H1 (cell line): ENCODE data around the gene PRSS22. TPM values are rescaled to one million over a fixed set of nuclear protein-coding genes. Genes with fewer than 3 reads are reported as not detected.

Source experiments
- CTCF ChIA-PET: fragments of 300-600 bp; sonication (Branson Sonifier 250); formaldehyde crosslinking; loops from one replicate; lab custom pipeline; 2021; ENCODE audit not compliant: partially characterized antibody; lab: Charles Lee
- POLR2A ChIA-PET: fragments of 300-600 bp; sonication (Branson Sonifier 250); formaldehyde crosslinking; loops from one replicate; lab custom pipeline; 2021; ENCODE audit warnings: inconsistent platforms; ENCODE audit not compliant: partially characterized antibody; lab: Charles Lee
- DNase-seq, 2 experiments: peaks; one replicate each; pipeline versions ENCODE4 v3.0.0 to v3.0.0-alpha.2; 2010 to 2022; ENCODE audit warnings: low spot score in 2 of 2, low read depth in 1 of 2, mixed read lengths in 1 of 2
- FAIRE-seq: peaks from 2 replicates; lab custom pipeline; 2011; peaks lifted over from hg19 to GRCh38; lab: Jason Lieb, UNC
- H2AFZ ChIP-seq: 2 replicates; pipeline ENCODE4 v1.8.1; 2012; ENCODE audit warnings: low read length, inconsistent platforms
- H2AK5ac ChIP-seq: 2 replicates; pipeline ENCODE4 v1.6.1; 2013; ENCODE audit warnings: low read depth, low read length
- H2BK120ac ChIP-seq: replicated peaks from 2 replicates; pipeline ENCODE3; 2013; ENCODE audit warnings: low read depth, low read length, inconsistent platforms
- H2BK12ac ChIP-seq: 2 replicates; pipeline ENCODE4 v1.6.1; 2013; ENCODE audit warnings: low read depth, low read length
- H2BK15ac ChIP-seq: 2 replicates; pipeline ENCODE4 v1.6.1; 2013; ENCODE audit warnings: low read length
- H2BK20ac ChIP-seq: 2 replicates; pipeline ENCODE4 v1.6.1; 2013; ENCODE audit warnings: low read length
- H2BK5ac ChIP-seq: 2 replicates; pipeline ENCODE4 v1.6.1; 2013; ENCODE audit warnings: low read depth, low read length
- H3K14ac ChIP-seq: 2 replicates; pipeline ENCODE4 v1.6.1; 2013; ENCODE audit warnings: inconsistent platforms; ENCODE audit not compliant: insufficient read length
- H3K18ac ChIP-seq: 2 replicates; pipeline ENCODE4 v1.6.1; 2013; ENCODE audit warnings: low read length; ENCODE audit errors: extremely low read depth
- H3K23ac ChIP-seq: 2 replicates; pipeline ENCODE4 v1.6.1; 2013; ENCODE audit warnings: inconsistent platforms; ENCODE audit not compliant: insufficient read length
- H3K23me2 ChIP-seq: 2 replicates; pipeline ENCODE4 v1.6.1; 2013; ENCODE audit warnings: low read depth, low read length
- H3K27ac ChIP-seq: 2 replicates; pipeline ENCODE4 v1.6.1; 2011; ENCODE audit warnings: low read depth, low read length, inconsistent platforms
- H3K27me3 ChIP-seq, 4 experiments: replicated peaks in 1 of 4; 1 replicate in 1 of 4; 2 replicates in 3 of 4; pipeline versions ENCODE4 v1.6.1 to v1.8.1; 2011 to 2013; ENCODE audit warnings: low read length in 3 of 4, mild to moderate bottlenecking in 3 of 4, inconsistent platforms in 2 of 4, mixed read lengths in 2 of 4, moderate library complexity in 1 of 4; ENCODE audit not compliant: control insufficient read depth in 3 of 4, insufficient read depth in 3 of 4; ENCODE audit errors: extremely low read depth in 1 of 4
- H3K36me3 ChIP-seq, 4 experiments: 2 replicates each; pipeline versions ENCODE4 v1.6.1 to v1.8.1; 2011 to 2013; ENCODE audit warnings: mild to moderate bottlenecking in 4 of 4, low read length in 3 of 4, moderate library complexity in 2 of 4, control low read depth in 1 of 4, inconsistent platforms in 1 of 4; ENCODE audit not compliant: insufficient read depth in 4 of 4, control insufficient read depth in 2 of 4
- H3K4ac ChIP-seq: replicated peaks from 2 replicates; pipeline ENCODE3; 2013; ENCODE audit warnings: low read length, low read depth, mixed read lengths, inconsistent platforms; ENCODE audit not compliant: insufficient read length
- H3K4me1 ChIP-seq, 4 experiments: replicated peaks in 1 of 4; 1 replicate in 1 of 4; 2 replicates in 3 of 4; pipeline versions ENCODE4 v1.6.1 to v1.8.1; 2011 to 2013; ENCODE audit warnings: low read length in 3 of 4, inconsistent platforms in 2 of 4, mixed read lengths in 1 of 4; ENCODE audit not compliant: insufficient read depth in 4 of 4, control insufficient read depth in 3 of 4
- H3K4me2 ChIP-seq, 2 experiments: 2 replicates each; pipeline versions ENCODE4 v1.6.1 to v1.8.1; 2011 to 2013; ENCODE audit warnings: low read depth in 2 of 2, low read length in 2 of 2, control low read depth in 1 of 2, inconsistent platforms in 1 of 2, mild to moderate bottlenecking in 1 of 2; ENCODE audit not compliant: insufficient read depth in 1 of 2
- H3K4me3 ChIP-seq, 4 experiments: fragments of 200-600, 300-600 bp in 1 of 4; sonication (generic), shearing (Covaris generic), sonication (Bioruptor Twin) in 1 of 4; 2 replicates each; pipeline versions ENCODE4 v1.5.1 to v1.8.1; 2011 to 2016; ENCODE audit warnings: low read length in 4 of 4, low read depth in 3 of 4, control low read depth in 2 of 4, inconsistent platforms in 2 of 4, mild to moderate bottlenecking in 2 of 4, mixed read lengths in 1 of 4, moderate library complexity in 1 of 4; ENCODE audit not compliant: insufficient read depth in 2 of 4; ENCODE audit errors: extremely low read depth in 1 of 4
- H3K56ac ChIP-seq: replicated peaks from 2 replicates; pipeline ENCODE3; 2013; ENCODE audit warnings: low read depth, mild to moderate bottlenecking, mixed read lengths, low read length, inconsistent platforms; ENCODE audit not compliant: insufficient read length
- H3K79me1 ChIP-seq: 2 replicates; pipeline ENCODE4 v1.6.1; 2013; ENCODE audit warnings: low read depth, low read length, control low read depth
- H3K79me2 ChIP-seq, 2 experiments: 2 replicates each; pipeline versions ENCODE4 v1.6.1 to v1.8.1; 2012 to 2013; ENCODE audit warnings: low read length in 2 of 2, mild to moderate bottlenecking in 2 of 2, inconsistent platforms in 1 of 2; ENCODE audit not compliant: insufficient read depth in 2 of 2, control insufficient read depth in 1 of 2
- H3K9ac ChIP-seq, 4 experiments: replicated peaks in 1 of 4; 1 replicate in 1 of 4; 2 replicates in 3 of 4; pipeline versions ENCODE4 v1.6.1 to v1.8.1; 2011 to 2013; ENCODE audit warnings: low read depth in 3 of 4, low read length in 3 of 4, control low read depth in 2 of 4, mild to moderate bottlenecking in 2 of 4, moderate library complexity in 2 of 4, inconsistent platforms in 1 of 4; ENCODE audit errors: extremely low read depth in 1 of 4
- H3K9me3 ChIP-seq, 2 experiments: 2 replicates each; pipeline versions ENCODE4 v1.6.1 to v1.8.1; 2012 to 2013; ENCODE audit warnings: mild to moderate bottlenecking in 2 of 2, moderate library complexity in 2 of 2, control low read depth in 1 of 2, inconsistent platforms in 1 of 2, low read depth in 1 of 2, low read length in 1 of 2, mixed read lengths in 1 of 2; ENCODE audit not compliant: insufficient read depth in 2 of 2
- H4K20me1 ChIP-seq, 2 experiments: replicated peaks in 1 of 2; 2 replicates each; pipeline versions ENCODE3 to v1.8.1; 2011 to 2013; ENCODE audit warnings: inconsistent platforms in 2 of 2, low read length in 2 of 2, mild to moderate bottlenecking in 1 of 2; ENCODE audit not compliant: insufficient read depth in 2 of 2, control insufficient read depth in 1 of 2
- H4K5ac ChIP-seq: 2 replicates; pipeline ENCODE4 v1.6.1; 2013; ENCODE audit warnings: low read length, low read depth, mixed read lengths, inconsistent platforms; ENCODE audit not compliant: insufficient read length
- H4K8ac ChIP-seq: 2 replicates; pipeline ENCODE4 v1.8.0; 2013; ENCODE audit warnings: mild to moderate bottlenecking, moderate library complexity, low read length, inconsistent platforms; ENCODE audit not compliant: insufficient read depth; ENCODE audit errors: extremely low read depth
- H4K91ac ChIP-seq: replicated peaks from 2 replicates; pipeline ENCODE3; 2013; ENCODE audit warnings: low read length, mixed read lengths, inconsistent platforms; ENCODE audit not compliant: insufficient read length
- BCL11A ChIP-seq, 2 experiments: IDR thresholded peaks; one replicate each; pipeline ENCODE4 v1.6.1; 2011; ENCODE audit warnings: low read depth in 2 of 2, low read length in 2 of 2, mild to moderate bottlenecking in 2 of 2
- EP300 ChIP-seq, 2 experiments: IDR thresholded peaks; 1 replicate in 1 of 2; 2 replicates in 1 of 2; pipeline ENCODE4 v1.6.1; 2011 to 2012; ENCODE audit warnings: low read depth in 2 of 2, low read length in 2 of 2, mild to moderate bottlenecking in 2 of 2, borderline replicate concordance in 1 of 2, inconsistent platforms in 1 of 2, moderate library complexity in 1 of 2
- HDAC6 ChIP-seq: IDR thresholded peaks from one replicate; pipeline ENCODE4 v1.7.1; 2012; ENCODE audit warnings: low read depth, mild to moderate bottlenecking, inconsistent platforms, low read length, moderate library complexity
- JUN ChIP-seq: IDR thresholded peaks from 2 replicates; pipeline ENCODE4 v1.6.1; 2011; ENCODE audit warnings: low read depth, mild to moderate bottlenecking, improper control_type of control experiment, low read length
- KDM5A ChIP-seq: fragments of 200-600 bp; IDR thresholded peaks from 2 replicates; pipeline ENCODE4 v1.7.1; 2012; ENCODE audit warnings: mild to moderate bottlenecking, low read length, inconsistent platforms, mixed read lengths
- MAFK ChIP-seq: IDR thresholded peaks from 2 replicates; pipeline ENCODE4 v1.6.1; 2012; ENCODE audit warnings: low read depth, mild to moderate bottlenecking, improper control_type of control experiment, low read length
- RNF2 ChIP-seq: fragments of 200-900, 300-1000 bp; sonication (generic); IDR thresholded peaks from 2 replicates; pipeline ENCODE4 v1.7.1; 2016; ENCODE audit warnings: borderline replicate concordance, low read depth, mild to moderate bottlenecking, antibody characterized with exemption, low read length; ENCODE audit not compliant: poor library complexity, severe bottlenecking; ENCODE audit errors: missing control alignments
- SAP30 ChIP-seq: fragments of 300-600 bp; sonication (generic); IDR thresholded peaks from 2 replicates; pipeline ENCODE4 v1.7.1; 2012; ENCODE audit warnings: low read length, moderate library complexity, mild to moderate bottlenecking, inconsistent platforms; ENCODE audit not compliant: insufficient read depth, insufficient replicate concordance
- SIRT6 ChIP-seq: IDR thresholded peaks from one replicate; pipeline ENCODE4 v1.7.1; 2012; ENCODE audit warnings: low read length, inconsistent platforms
- SP4 ChIP-seq: IDR thresholded peaks from 2 replicates; pipeline ENCODE4 v1.6.1; 2012; ENCODE audit warnings: low read length, inconsistent platforms
- TEAD4 ChIP-seq: IDR thresholded peaks from 2 replicates; pipeline ENCODE4 v1.6.1; 2012; ENCODE audit warnings: low read depth, low read length, inconsistent platforms, mixed read lengths
- whole genome bisulfite sequencing, 2 experiments: shearing (Covaris generic) in 1 of 2; methylation state at CpG; one replicate each; pipeline versions ENCODE4 v1.1.6 to v1.1.7; 2013 to 2015; ENCODE audit warnings: low lambda C conversion rate in 2 of 2, mixed read lengths in 2 of 2, inconsistent platforms in 1 of 2, low coverage in 1 of 2, missing lambda C conversion rate in 1 of 2; ENCODE audit not compliant: insufficient replicate concordance in 2 of 2, insufficient coverage in 1 of 2, insufficient read length in 1 of 2; ENCODE audit errors: extremely low coverage in 1 of 2, missing lambda C conversion rate in 1 of 2; 5-methylcytosine and 5-hydroxymethylcytosine counted together
- polyA plus RNA-seq, 7 experiments: library from polyadenylated mRNA; depleted of rRNA in 3 of 7; stranded (reverse) in 5 of 7; unstranded in 2 of 7; fragments of >200 nt in 5 of 7; fragments of 200-250 nt in 2 of 7; gene quantifications; 1 replicate in 5 of 7; 2 replicates in 1 of 7; 4 replicates in 1 of 7; pipeline versions ENCODE4 v1.2.1 to v1.2.3, GENCODE V29; 2011 to 2013; ENCODE audit warnings: missing spikeins in 2 of 7, mixed read lengths in 2 of 7
- total RNA-seq: library from RNA; stranded (reverse); fragmentation: NEBNext Ultra II Directional; extraction: Animal tissue kit (Norgen Biotek cat#: 25700); gene quantifications from 2 replicates; pipeline ENCODE4 v1.2.1, GENCODE V29; 2021

PRSS22 gene
- total and polyA plus RNA-seq, 2 of the 8 experiments (the other 6 are each of a cell fraction or from before 2014, with no cell fraction given): 4.0 to 4.4 TPM

GRCh38 chr16:2817340-2818271 is 40.4 kb downstream of the PRSS22 start:
- H4K5ac ChIP-seq: no peak overlapping the region
- peak overlapping the region; percentile 23; the same call in 1 of the 2 replicates for H2BK12ac ChIP-seq
- no peak overlapping the region for H3K56ac ChIP-seq
- WGBS, 2 experiments: 91% methylated on average over 27 of the region's 68 CpGs; no CpG with 5 or more reads in 1 of the 2 experiments
- peaks cover 0 to 4% (median 0%) of the 10 kb centered on the region in 4 experiments; a peak in 1 of 7 replicates for H3K4me1 ChIP-seq
- H3K79me1 ChIP-seq: no peaks in the 10 kb centered on the region
- no peak overlapping the region for H3K23ac ChIP-seq
- no peak overlapping the region for H3K27ac ChIP-seq
- no peak overlapping the region for H3K14ac ChIP-seq
- DNase-seq: no peak
- H3K4me3 ChIP-seq: no peak overlapping the region
- H2BK120ac ChIP-seq: no peak overlapping the region
- POLR2A ChIA-PET: interaction anchor here (1.1 to 1.2 kb wide), 2 partner anchors 40 to 44 kb away, joined by 4 to 5 read pairs; no protein-coding TSS in a partner anchor
- H2BK5ac ChIP-seq: no peak overlapping the region
- H3K23me2 ChIP-seq: no peaks in the 10 kb centered on the region
- H3K9ac ChIP-seq: no peak overlapping the region
- no peaks in the 10 kb centered on the region for H4K20me1 ChIP-seq
- CTCF ChIA-PET: interaction anchor here (0.7 to 2.0 kb wide), 5 partner anchors 10 to 145 kb away, joined by 3 to 9 read pairs (median 4); no protein-coding TSS in a partner anchor
- peak overlapping the region; percentile 3; the same call in 1 of the 2 replicates for H4K8ac ChIP-seq
- H3K27me3 ChIP-seq: no peaks in the 10 kb centered on the region
- no peak overlapping the region for H3K4me2 ChIP-seq
- 0 out of 2 replicates have a peak overlapping the region, but pooled peaks have one; percentile 62 for H2AFZ ChIP-seq
- 0 out of 2 replicates have a peak overlapping the region, but pooled peaks have one; percentile 19 for H2AK5ac ChIP-seq
- H2BK15ac ChIP-seq: no peak overlapping the region; the same call in 1 of the 2 replicates
- H3K79me2 ChIP-seq: no peaks in the 10 kb centered on the region
- peak overlapping the region; percentile 65 for H4K91ac ChIP-seq
- no peak for FAIRE-seq
- H3K4ac ChIP-seq: no peak overlapping the region
- no peaks in the 10 kb centered on the region for H3K9me3 ChIP-seq
- no peak overlapping the region for H2BK20ac ChIP-seq
- H3K18ac ChIP-seq: no peak overlapping the region; the same call in 1 of the 2 replicates
- H3K36me3 ChIP-seq: no peaks in the 10 kb centered on the region
- TF ChIP-seq HDAC6: no peak
- TF ChIP-seq EP300 (IDR thresholded peaks at IDR 0.05; ENCODE audit: borderline replicate concordance in 1 of 2, low read depth in 2 of 2, low read length in 2 of 2): no peak
- TF ChIP-seq RNF2: no peak
- TF ChIP-seq TEAD4: no peak
- TF ChIP-seq JUN: no peak
- no peak for TF ChIP-seq BCL11A (IDR thresholded peaks at IDR 0.05; ENCODE audit: low read depth in 2 of 2, low read length in 2 of 2)
- no peak for TF ChIP-seq SIRT6
- no peak for TF ChIP-seq MAFK
- no peak for TF ChIP-seq KDM5A
- no peak for TF ChIP-seq SP4
- TF ChIP-seq SAP30: no peak
